Neural crest cell (in vitro differentiated cells): ENCODE measurements around the gene CGAS. TPM values are rescaled to one million over a fixed set of nuclear protein-coding genes. Genes with fewer than 3 reads are reported as not detected.

Experiments used
- DNase-seq: peaks from one replicate; pipeline ENCODE4 v3.0.0; 2021; ENCODE audit warnings: low read depth, mixed read lengths, low spot score
- H3K27ac Mint-ChIP-seq: one replicate; pipeline ENCODE4 v1.8.0; 2021; ENCODE audit warnings: mild to moderate bottlenecking, mixed read lengths; ENCODE audit not compliant: unreplicated experiment
- H3K27me3 Mint-ChIP-seq: 2 replicates; pipeline ENCODE4 v1.8.0; 2021; ENCODE audit warnings: low read depth, mild to moderate bottlenecking, mixed read lengths
- H3K36me3 Mint-ChIP-seq: 2 replicates; pipeline ENCODE4 v1.8.0; 2021; ENCODE audit warnings: low read depth, mild to moderate bottlenecking, mixed read lengths
- H3K4me1 Mint-ChIP-seq: 2 replicates; pipeline ENCODE4 v1.8.0; 2021; ENCODE audit warnings: mixed read lengths
- H3K4me3 Mint-ChIP-seq: one replicate; pipeline ENCODE4 v1.8.0; 2021; ENCODE audit warnings: mild to moderate bottlenecking, mixed read lengths
- H3K9me3 Mint-ChIP-seq: 2 replicates; pipeline ENCODE4 v1.8.0; 2021; ENCODE audit warnings: mixed read lengths
- CTCF ChIP-seq: fragments of 200-600 bp; sonication (generic); conservative IDR thresholded peaks from 2 replicates; pipeline ENCODE4 v1.5.0; 2021; ENCODE audit warnings: antibody characterized with exemption, mild to moderate bottlenecking
- long read RNA-seq: library from polyadenylated mRNA; unstranded; transcript quantifications from one replicate; pipeline ENCODE4 v2.0.0, GENCODE V29; 2020
- total RNA-seq: library from RNA; stranded (reverse); gene quantifications from 2 replicates; pipeline ENCODE4 v1.2.1, GENCODE V29; 2021

The CGAS gene
- 0.63 and 1.3 TPM in 2 replicates for total RNA-seq
- long read RNA-seq: 0 reads

GRCh38 chr6:73452107-73452461 lies at the start of gene CGAS:
Gene CGAS (minus strand): TSS chr6:73452297. CDS start chr6:73452181, 116 bp downstream.
- Mint-ChIP-seq H3K4me3 (peak within 1 kb of the TSS; percentile 62), H3K27ac (no peak within 1 kb of the TSS), H3K27me3 (peaks cover 17% of the 10 kb centered on the region), H3K4me1 (no peaks in the 10 kb centered on the region), H3K9me3 (peaks cover 2% of the 10 kb centered on the region), H3K36me3 (no peaks in the 10 kb centered on the region)
- no peak for DNase-seq
- no peak for TF ChIP-seq CTCF

GRCh38 chr6:73497915-73498314 lies 45.8 kb upstream of the CGAS start:
- no peak for DNase-seq
- TF ChIP-seq CTCF: no peak
- no peak overlapping the region for H3K4me3 Mint-ChIP-seq
- no peaks in the 10 kb centered on the region for H3K9me3 Mint-ChIP-seq
- no peaks in the 10 kb centered on the region for H3K27me3 Mint-ChIP-seq
- H3K27ac Mint-ChIP-seq: no peak overlapping the region
- peaks cover 2% of the 10 kb centered on the region for H3K36me3 Mint-ChIP-seq
- H3K4me1 Mint-ChIP-seq: no peaks in the 10 kb centered on the region

GRCh38 chr6:73491377-73491776 lies 39.3 kb upstream of the CGAS start:
- Mint-ChIP-seq H3K27ac (no peak overlapping the region), H3K27me3 (no peaks in the 10 kb centered on the region), H3K9me3 (no peaks in the 10 kb centered on the region), H3K4me3 (no peak overlapping the region), H3K36me3 (peaks cover 37% of the 10 kb centered on the region), H3K4me1 (no peaks in the 10 kb centered on the region)
- no peak for TF ChIP-seq CTCF
- DNase-seq: no peak

- Mint-ChIP-seq H3K27ac (no peak overlapping the region), H3K36me3 (peaks cover 44% of the 10 kb centered on the region), H3K9me3 (no peaks in the 10 kb centered on the region), H3K4me1 (no peaks in the 10 kb centered on the region), H3K27me3 (no peaks in the 10 kb centered on the region), H3K4me3 (no peak overlapping the region)
- TF ChIP-seq CTCF: no peak
- DNase-seq: no peak
These were observed 35.4 kb upstream of the CGAS start for GRCh38 chr6:73487473-73487872.

GRCh38 chr6:73484438-73484837 lies 32.3 kb upstream of the CGAS start:
- DNase-seq: no peak
- no peak for TF ChIP-seq CTCF
- Mint-ChIP-seq H3K36me3 (peaks cover 29% of the 10 kb centered on the region), H3K9me3 (no peaks in the 10 kb centered on the region), H3K27ac (no peak overlapping the region), H3K4me1 (no peaks in the 10 kb centered on the region), H3K27me3 (no peaks in the 10 kb centered on the region), H3K4me3 (no peak overlapping the region)

- H3K27me3 Mint-ChIP-seq: no peaks in the 10 kb centered on the region
- peaks cover 14% of the 10 kb centered on the region for H3K36me3 Mint-ChIP-seq
- DNase-seq: no peak
- no peaks in the 10 kb centered on the region for H3K9me3 Mint-ChIP-seq
- TF ChIP-seq CTCF: no peak
- H3K27ac Mint-ChIP-seq: peak overlapping the region; percentile 48
- H3K4me1 Mint-ChIP-seq: no peaks in the 10 kb centered on the region
- no peak overlapping the region for H3K4me3 Mint-ChIP-seq
These were observed 29.9 kb upstream of the CGAS start for GRCh38 chr6:73481969-73482368.
